Measurements from ENCODE around the gene RBM39. TPM values are rescaled to one million over a fixed set of nuclear protein-coding genes. Genes with fewer than 3 reads are reported as not detected.

RBM39 gene
- total and polyA plus RNA-seq, 10 of the 15 experiments (the other 5 are each of a cell fraction or from before 2014, with no cell fraction given), result 135 to 280 (median 217) TPM

DNA sequence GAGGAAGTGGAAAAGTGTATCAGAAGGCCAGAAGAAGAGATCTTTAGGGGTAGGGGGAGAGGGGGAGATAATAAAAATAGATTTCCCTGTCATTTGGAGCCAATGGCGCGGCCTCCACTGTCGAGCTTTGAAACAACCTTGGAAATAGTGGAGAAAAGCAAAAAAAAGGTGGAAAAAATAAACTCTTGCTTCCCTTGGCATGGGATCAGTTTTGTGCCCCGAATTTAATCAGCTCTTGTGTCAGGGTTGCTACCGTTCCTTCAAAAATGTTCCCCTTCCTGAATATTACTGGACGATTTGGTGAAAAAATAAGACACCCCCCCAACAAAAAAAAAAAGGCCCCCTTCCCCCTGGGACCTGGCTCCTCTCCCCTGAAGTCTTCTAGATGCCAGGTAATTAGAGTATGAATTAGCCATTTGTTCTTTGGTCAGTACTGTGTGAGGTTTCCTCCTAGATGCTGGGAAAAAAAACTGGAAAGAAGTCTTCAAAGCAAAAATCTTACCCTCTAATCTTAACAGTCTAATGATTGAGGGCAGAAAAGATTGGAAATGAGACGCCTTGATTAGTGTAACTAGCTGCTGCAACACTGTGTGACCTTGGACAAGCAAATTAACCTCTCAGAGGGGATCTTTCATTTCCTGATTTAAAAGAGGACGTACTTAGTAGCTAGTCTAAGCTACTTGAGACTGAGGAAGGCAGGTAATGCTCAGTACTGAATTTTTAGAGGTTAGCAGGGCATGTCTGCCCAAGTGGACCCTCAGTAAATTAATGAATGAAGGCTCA is 872 bp upstream of the RBM39 start:
- in situ Hi-C loops (cut with MboI), result no loop called here
- ATAC-seq (peak; percentile 63), DNase-seq (ENCODE audit: low read depth, low spot score) (peak; percentile 59), FAIRE-seq (peak; percentile 7)
- peak overlapping the region; percentile 51 for H3K4me2 ChIP-seq (ENCODE audit: control insufficient read depth, insufficient read depth)
- SMC1A ChIA-PET (ENCODE audit: uncharacterized antibody, unreplicated experiment), result interaction anchor here (0.7 to 7.1 kb wide), 21 partner anchors 8 to 286 kb away, joined by 3 to 151 read pairs (median 4); partner anchors contain the start of genes ERGIC3, PHF20, SCAND1 and SPAG4
- BruUV-seq (replicated peaks), result TSS peak; percentile 99
- no peaks in the 10 kb centered on the region for H3K9me3 ChIP-seq (replicated peaks; ENCODE audit: control insufficient read depth, insufficient read depth, low read length)
- peaks cover 5% of the 10 kb centered on the region for H3K4me1 ChIP-seq (ENCODE audit: control insufficient read depth, insufficient read depth, low read length)
- RAD21 ChIA-PET (ENCODE audit: unreplicated experiment), result interaction anchor here (0.6 to 3.7 kb wide), 24 partner anchors 11 to 328 kb away, joined by 3 to 157 read pairs (median 4); partner anchors contain the start of genes CEP250, ERGIC3, PHF20 and SCAND1
- peak overlapping the region; percentile 80 for H3K4me3 ChIP-seq
- intact Hi-C loops (cut with micrococcal nuclease; ENCODE audit: unreplicated experiment), result loop anchor here (1.0 to 10.0 kb wide), 5 partner anchors 25 to 1352 kb away; partner anchors contain the start of genes CPNE1, PHF20, RBL1 and RBM12
- H2AFZ ChIP-seq (ENCODE audit: control insufficient read depth, low read depth, low read length), result no peak overlapping the region
- WGBS (ENCODE audit: insufficient coverage, insufficient replicate concordance, low lambda C conversion rate, missing lambda C conversion rate), result 0% methylated on average over 8 of the region's 8 CpGs
- H3K27me3 ChIP-seq (replicated peaks in 1 of 2; ENCODE audit: control insufficient read depth in 2 of 2, insufficient read depth in 2 of 2, low read length in 1 of 2), result no peaks in the 10 kb centered on the region
- peak overlapping the region; percentile 100 for H3K9ac ChIP-seq (ENCODE audit: control insufficient read depth, insufficient read depth, low read length)
- H3K27ac ChIP-seq (ENCODE audit: control insufficient read depth, insufficient read depth), result peak overlapping the region; percentile 99
- peaks cover 3 to 13% of the 10 kb centered on the region in 2 experiments for H3K36me3 ChIP-seq (ENCODE audit: control insufficient read depth in 2 of 2, insufficient read depth in 2 of 2, low read length in 1 of 2)
- H3K79me2 ChIP-seq (ENCODE audit: control insufficient read depth, insufficient read depth, low read length), result peaks cover 56% of the 10 kb centered on the region
- CTCF ChIA-PET, result interaction anchor here (0.6 to 7.6 kb wide), 12 partner anchors 8 to 1091 kb away, joined by 3 to 69 read pairs (median 4); partner anchors contain the start of genes PHF20 and SCAND1
- POLR2A ChIA-PET, result interaction anchor here (0.5 to 6.9 kb wide), 35 partner anchors 8 to 1747 kb away, joined by 3 to 214 read pairs (median 4); partner anchors contain the start of genes NFS1, PHF20, ROMO1 and SCAND1
- H4K20me1 ChIP-seq (ENCODE audit: control insufficient read depth, insufficient read depth), result peaks cover 3% of the 10 kb centered on the region
- TF ChIP-seq, protein P1, sequence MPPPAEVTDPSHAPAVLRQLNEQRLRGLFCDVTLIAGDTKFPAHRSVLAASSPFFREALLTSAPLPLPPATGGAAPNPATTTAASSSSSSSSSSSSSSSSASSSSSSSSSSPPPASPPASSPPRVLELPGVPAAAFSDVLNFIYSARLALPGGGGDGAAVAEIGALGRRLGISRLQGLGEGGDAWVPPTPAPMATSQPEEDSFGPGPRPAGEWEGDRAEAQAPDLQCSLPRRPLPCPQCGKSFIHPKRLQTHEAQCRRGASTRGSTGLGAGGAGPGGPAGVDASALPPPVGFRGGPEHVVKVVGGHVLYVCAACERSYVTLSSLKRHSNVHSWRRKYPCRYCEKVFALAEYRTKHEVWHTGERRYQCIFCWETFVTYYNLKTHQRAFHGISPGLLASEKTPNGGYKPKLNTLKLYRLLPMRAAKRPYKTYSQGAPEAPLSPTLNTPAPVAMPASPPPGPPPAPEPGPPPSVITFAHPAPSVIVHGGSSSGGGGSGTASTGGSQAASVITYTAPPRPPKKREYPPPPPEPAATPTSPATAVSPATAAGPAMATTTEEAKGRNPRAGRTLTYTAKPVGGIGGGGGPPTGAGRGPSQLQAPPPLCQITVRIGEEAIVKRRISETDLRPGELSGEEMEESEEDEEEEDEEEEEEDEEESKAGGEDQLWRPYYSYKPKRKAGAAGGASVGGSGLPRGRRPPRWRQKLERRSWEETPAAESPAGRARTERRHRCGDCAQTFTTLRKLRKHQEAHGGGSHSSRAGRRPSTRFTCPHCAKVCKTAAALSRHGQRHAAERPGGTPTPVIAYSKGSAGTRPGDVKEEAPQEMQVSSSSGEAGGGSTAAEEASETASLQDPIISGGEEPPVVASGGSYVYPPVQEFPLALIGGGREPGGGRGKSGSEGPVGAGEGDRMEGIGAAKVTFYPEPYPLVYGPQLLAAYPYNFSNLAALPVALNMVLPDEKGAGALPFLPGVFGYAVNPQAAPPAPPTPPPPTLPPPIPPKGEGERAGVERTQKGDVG (CRISPR knock-in tag; IDR thresholded peaks at IDR 0.05), result 0 out of 2 replicates have a peak, but pooled peaks have one; percentile 22
- peak; percentile 67 for TF ChIP-seq NR2F1 (conservative IDR thresholded peaks at IDR 0.05)
- TF ChIP-seq, protein P2, sequence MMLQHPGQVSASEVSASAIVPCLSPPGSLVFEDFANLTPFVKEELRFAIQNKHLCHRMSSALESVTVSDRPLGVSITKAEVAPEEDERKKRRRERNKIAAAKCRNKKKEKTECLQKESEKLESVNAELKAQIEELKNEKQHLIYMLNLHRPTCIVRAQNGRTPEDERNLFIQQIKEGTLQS (IDR thresholded peaks at IDR 0.05; ENCODE audit: borderline replicate concordance, extremely low read depth, low read depth, low read length), result no peak
- TF ChIP-seq, protein P3, sequence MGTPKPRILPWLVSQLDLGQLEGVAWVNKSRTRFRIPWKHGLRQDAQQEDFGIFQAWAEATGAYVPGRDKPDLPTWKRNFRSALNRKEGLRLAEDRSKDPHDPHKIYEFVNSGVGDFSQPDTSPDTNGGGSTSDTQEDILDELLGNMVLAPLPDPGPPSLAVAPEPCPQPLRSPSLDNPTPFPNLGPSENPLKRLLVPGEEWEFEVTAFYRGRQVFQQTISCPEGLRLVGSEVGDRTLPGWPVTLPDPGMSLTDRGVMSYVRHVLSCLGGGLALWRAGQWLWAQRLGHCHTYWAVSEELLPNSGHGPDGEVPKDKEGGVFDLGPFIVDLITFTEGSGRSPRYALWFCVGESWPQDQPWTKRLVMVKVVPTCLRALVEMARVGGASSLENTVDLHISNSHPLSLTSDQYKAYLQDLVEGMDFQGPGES (IDR thresholded peaks at IDR 0.05), result no peak
- TF ChIP-seq TCF12 (IDR thresholded peaks at IDR 0.05; ENCODE audit: low read depth, low read length), result no peak
- TF ChIP-seq ESRRA (IDR thresholded peaks at IDR 0.05; ENCODE audit: low read length), result peak; percentile 91; the same call in 1 of the 2 replicates
- no peak; the same call in 1 of the 2 replicates for TF ChIP-seq RELB (IDR thresholded peaks at IDR 0.05; ENCODE audit: low read depth)
- peak; percentile 41; the same call in 1 of the 2 replicates for TF ChIP-seq SMAD5 (IDR thresholded peaks at IDR 0.05; ENCODE audit: low read depth)
- TF ChIP-seq TCF3 (IDR thresholded peaks at IDR 0.05; ENCODE audit: borderline replicate concordance, insufficient read depth, low read depth, low read length), result no peak
- TF ChIP-seq BCL11A (IDR thresholded peaks at IDR 0.05; ENCODE audit: low read depth, low read length), result no peak
- TF ChIP-seq ATF2 (IDR thresholded peaks at IDR 0.05; ENCODE audit: low read length), result no peak; the same call in 1 of the 2 replicates

Measured in GM12878 (cell line).